SW 1271 (cell line): ENCODE data around the gene LDHD.
"Not testable (repeated sequence)": the region's sequence is repeated elsewhere in the genome, so short reads cannot be mapped to it uniquely, and the experiment has no call there.

ENCODE experiments used
- DNase-seq, 2 experiments: peaks; one replicate each; lab custom pipeline; 2025; lab: John Stamatoyannopoulos, UW

LDHD gene

GRCh38 chr16:75099738-75100602, 16.6 kb downstream of the LDHD start:
- peak in 1 of 2 experiments; percentile 35 for DNase-seq

GRCh38 chr16:75099075-75099667, 17.4 kb downstream of the LDHD start:
- DNase-seq, result no peak

- no peak for DNase-seq
Measured at GRCh38 chr16:75097941-75098901, 18.4 kb downstream of the LDHD start.

- DNase-seq, result no peak
Measured at GRCh38 chr16:75097191-75097761, 19.3 kb downstream of the LDHD start.

DNA sequence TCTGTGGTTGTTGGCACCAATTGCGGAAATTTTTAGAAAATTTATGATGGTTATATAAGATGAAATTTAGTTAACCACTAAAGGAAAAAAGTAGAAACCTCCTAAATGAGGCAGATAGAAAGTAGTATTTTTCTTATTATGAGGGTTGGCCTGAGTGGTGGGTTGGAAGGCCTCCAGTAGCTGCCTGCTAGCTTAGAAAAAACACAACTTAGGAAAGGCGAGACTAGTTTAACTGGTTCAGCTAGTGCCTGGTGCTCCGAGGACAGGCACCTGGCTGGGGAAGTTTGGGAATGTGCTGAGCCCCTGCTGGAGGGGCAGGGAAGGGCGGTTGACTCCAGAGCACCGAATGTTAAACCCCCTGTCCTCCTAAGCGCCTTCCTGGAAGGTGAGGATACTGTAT, 19.9 kb downstream of the LDHD start:
- no peak for DNase-seq

- DNase-seq, result no peak
Measured at GRCh38 chr16:75095204-75095621, 21.4 kb downstream of the LDHD start.

DNA sequence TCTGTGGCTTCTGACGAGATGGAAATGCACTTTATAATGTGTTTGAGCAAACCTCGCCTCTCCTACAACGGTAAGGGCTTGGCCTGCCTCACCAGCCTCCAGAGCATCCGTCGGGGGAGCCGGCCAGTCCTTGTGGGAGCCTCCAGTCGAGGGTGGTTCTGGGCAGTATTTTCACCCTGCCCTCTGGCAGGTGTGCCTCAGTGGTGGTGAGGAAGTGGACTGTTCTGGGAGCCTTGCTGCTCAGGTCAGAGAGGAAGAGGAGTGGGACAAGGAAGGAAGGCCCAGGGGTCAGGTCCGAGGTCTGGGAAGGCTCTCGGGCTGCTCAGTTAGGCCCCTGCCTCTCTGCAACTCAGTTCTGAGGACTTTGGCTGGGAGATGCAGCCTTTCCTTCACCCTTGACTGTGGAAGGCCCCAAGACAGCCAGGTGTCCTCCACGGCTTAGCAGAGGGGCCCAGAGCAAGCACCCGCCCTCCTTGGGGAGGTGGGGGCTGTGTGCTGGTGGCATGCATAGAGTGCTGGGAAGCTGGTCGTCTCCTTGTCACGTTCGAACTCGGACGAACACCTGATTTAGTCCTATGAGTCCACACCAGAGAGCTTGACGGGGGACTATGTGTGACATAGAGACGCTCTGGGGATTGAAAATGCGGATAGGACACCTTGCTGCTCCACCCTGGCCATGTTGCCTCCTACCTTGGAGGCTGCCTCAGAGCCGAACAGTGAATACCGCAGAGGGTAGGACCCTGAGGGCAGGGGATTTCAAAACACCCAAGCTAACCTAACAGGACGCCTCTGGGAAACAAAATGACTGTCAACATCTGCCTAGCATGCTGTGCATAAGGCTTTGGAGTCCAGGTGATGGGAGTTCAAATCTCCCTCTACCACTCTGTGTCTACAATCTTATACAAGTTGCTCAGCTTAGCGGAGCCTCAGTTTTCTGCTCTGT, 22.7 kb downstream of the LDHD start:
- DNase-seq, result no peak

GRCh38 chr16:75092777-75093176, 23.8 kb downstream of the LDHD start:
- no peak for DNase-seq

DNA sequence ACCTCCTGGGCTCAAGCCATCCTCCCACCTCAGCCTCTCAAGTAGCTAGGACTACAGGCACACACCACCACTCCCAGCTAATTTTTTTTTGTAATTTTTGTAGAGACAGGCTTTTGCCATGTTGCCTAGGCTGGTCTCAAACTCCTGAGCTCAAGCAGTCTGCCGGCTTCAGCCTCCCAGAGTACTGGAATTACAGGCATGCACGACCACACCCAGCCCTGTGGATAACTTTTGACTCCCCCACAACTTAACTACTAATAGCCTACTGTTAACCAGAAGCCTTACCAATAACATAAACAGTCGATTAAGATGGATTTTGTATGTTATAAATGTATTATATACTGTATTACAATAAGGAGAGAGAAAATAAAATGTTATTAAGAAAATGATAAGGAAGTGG, 25.0 kb downstream of the LDHD start:
- not testable (repeated sequence) for DNase-seq

DNA sequence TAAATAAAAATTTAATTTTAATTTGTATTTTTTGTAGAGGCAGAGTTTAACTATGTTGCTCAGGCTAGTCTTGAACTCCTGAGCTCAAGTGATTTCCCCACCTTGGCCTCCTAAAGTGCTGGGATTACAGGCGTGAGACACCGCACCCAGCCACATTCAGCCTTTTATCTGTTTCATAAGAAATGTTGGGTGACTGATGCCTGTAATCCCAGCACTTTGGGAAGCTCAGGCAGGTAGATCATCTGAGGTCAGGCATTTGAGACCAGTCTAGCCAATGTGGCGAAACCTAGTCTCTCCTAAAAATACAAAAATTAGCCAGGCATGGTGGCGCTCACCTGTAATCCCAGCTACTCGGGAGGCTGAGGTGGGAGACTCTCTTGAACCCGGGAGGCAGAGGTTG, 25.7 kb downstream of the LDHD start:
- DNase-seq, result not testable (repeated sequence)

- no peak for DNase-seq
Measured at GRCh38 chr16:75089486-75090202, 26.9 kb downstream of the LDHD start.

DNA sequence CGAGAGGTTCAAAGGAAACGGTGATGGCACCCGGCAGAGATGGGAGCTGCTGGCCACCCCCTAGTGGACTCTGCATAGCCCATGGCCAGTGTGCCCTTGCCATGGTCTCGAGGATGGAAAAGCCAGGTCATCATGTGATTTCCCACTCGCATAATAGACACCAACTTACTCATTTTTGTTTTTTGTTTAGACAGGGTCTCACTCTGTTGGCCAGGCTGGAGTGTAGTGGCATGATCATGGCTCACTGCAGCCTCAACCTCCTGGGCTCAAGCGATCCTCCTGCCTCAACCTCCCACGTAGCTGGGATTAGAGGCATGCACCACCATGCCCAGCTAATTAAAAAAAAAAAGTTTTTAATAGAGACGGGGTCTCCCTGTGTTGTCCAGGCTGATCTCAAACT, 27.6 kb downstream of the LDHD start:
- DNase-seq, result no peak

GRCh38 chr16:75088216-75088615, 28.4 kb downstream of the LDHD start:
- no peak for DNase-seq

GRCh38 chr16:75087375-75087979, 29.1 kb downstream of the LDHD start:
- no peak for DNase-seq

- DNase-seq, result no peak
Measured at GRCh38 chr16:75086688-75087374, 29.7 kb downstream of the LDHD start.

GRCh38 chr16:75086281-75086680, 30.3 kb downstream of the LDHD start:
- no peak for DNase-seq

GRCh38 chr16:75085556-75085955, 31.0 kb downstream of the LDHD start:
- no peak for DNase-seq

DNA sequence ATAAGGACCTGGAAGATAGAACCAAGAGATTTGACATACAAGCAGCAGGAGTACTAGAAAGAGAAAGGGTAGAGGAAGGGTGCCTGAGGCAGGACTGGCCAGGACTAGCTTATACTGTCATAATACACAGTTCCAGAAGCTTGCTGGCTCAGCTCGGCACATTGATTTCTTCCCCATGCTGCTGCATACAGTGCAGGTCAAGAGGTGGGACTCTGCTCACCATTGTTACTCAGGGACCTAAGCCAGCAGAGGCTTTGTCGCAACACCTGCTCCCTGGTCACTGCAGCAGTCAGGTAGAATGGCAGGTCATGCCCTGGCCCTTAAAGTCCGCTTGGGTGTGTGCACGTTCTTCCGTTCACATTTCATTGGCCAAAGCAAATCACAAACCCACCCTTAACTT, 32.8 kb downstream of the LDHD start:
- no peak for DNase-seq

GRCh38 chr16:75081179-75081859, 35.3 kb downstream of the LDHD start:
- no peak for DNase-seq
